HL-60/S4 (cell line): ENCODE measurements around the gene TM4SF5.

Experiments used
- in situ Hi-C: fragments of 300-500 bp; cut with MboI; formaldehyde crosslinking; loops from 2 replicates; pipeline ENCODE4 v1.14.3; 2022; ENCODE audit warnings: low sequenced_read_pairs

Gene TM4SF5

DNA sequence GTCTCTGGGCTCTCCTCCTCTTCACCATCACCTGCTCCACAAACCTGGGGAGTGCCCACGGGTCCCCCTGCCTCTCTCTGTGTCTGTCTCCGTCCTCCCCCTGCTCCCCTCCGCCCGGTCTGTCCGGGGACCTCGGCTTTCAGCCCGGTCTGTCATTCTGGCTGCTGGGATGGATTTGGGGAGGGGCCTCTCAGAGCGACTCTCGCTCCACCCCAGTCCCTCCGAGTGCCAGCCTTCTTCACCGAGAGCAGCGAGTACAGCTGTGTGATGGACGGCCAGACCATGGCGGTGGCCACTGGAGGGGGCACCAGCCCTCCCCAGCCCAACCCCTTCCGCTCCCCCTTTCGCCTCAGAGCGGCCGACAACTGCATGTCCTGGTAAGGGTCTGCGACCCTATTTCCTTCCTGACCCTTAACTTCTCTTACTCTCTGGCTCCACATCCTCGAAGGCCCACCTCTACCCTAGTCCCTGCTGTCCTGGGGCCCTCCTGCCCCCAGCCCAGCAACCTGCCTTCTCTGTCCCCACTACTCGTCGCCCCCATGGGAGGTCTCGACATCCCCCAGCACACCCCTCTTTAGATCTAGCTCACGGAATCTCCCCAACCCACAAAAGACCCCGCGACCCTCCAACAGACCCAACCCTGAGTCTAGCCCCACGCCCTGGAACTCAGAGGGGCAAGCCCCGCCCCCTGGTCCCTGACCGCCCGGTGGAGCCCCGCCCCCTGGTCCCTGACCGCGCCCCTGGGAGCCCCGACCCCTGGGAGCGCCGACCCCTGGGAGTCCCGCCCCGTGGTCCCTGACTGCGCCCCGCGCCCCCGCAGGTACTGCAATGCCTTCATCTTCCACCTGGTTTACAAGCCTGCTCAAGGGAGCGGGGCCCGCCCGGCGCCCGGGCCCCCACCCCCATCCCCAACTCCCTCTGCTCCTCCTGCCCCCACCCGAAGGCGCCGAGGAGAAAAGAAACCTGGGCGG lies 26.4 kb upstream of the TM4SF5 start:
- in situ Hi-C loops, result no loop called here

DNA sequence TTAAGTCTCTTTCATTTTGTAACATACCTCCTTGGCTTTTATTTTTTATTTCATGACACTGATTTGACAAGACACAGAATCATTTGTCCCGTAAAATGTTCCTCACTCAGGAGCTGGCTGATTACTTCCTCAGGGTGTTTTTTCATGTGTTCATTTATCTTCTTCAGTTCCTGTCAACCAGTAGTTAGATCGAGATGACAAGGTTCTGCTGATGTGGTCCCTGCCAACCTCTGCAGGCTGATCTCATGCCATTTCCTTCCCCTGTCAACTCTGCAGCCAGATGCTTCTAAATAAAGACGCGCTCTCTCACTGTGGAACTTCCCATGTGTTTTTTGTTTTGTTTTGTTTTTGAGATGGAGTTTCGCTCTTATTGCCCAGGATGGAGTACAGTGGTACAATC lies 23.8 kb upstream of the TM4SF5 start:
- in situ Hi-C loops, result no loop called here

DNA sequence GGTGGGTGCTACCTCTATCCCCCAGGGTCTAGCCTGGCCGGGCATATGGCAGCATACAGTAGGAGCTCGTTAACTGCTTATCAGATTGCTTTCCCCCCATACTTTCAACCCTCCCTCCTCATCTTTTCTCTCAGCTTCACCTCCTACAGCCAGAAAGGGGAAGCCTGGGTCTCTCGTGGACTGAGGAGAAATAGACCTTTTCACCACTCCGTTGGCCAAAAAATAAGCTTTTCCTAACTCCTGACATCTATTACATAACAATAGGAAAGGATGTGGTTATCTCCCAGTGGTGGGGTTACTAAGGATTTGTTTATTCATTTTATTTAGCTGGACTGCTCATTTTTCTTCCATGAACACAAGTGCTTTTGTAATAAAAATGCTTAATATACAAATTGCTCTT lies 23.0 kb upstream of the TM4SF5 start:
- in situ Hi-C loops, result no loop called here

DNA sequence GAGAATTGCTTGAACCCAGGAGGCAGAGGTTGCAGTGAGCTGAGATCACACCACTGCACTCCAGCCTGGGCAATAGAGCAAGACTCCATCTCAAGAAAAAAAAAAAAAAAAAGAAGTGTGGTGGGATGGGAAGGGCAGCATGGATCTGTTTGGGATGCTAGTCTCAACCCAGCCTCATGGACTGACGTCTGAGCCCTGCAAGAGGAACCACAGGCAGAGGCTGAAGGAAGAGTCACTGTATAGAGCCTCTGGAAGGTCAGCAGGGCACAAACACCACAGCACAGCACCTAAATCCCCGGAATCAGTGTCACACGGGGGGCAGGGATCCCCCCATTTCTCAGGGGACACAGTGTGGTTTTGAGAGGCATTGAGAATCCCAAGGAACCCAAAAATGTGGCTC lies 21.1 kb upstream of the TM4SF5 start:
- in situ Hi-C loops, result no loop called here

DNA sequence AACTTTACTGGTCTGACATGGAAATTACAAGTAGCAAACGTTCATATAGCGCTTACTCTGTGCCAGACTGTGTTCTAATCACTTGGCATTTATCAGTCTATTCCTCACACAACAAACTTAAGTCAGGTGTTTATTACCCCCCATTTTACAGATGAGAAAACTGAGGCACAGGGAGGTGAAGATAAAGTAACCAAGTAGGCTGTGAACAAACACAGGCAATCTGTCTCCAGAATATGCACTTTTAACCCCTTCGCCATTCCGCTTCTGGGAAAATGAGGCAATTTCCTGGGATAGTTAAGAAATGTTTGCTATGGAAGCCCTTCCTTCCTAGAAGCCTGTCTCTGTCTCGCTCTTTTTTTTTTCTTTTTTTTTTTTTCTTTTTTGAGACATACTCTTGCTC lies 19.8 kb upstream of the TM4SF5 start:
- in situ Hi-C loops, result no loop called here

DNA sequence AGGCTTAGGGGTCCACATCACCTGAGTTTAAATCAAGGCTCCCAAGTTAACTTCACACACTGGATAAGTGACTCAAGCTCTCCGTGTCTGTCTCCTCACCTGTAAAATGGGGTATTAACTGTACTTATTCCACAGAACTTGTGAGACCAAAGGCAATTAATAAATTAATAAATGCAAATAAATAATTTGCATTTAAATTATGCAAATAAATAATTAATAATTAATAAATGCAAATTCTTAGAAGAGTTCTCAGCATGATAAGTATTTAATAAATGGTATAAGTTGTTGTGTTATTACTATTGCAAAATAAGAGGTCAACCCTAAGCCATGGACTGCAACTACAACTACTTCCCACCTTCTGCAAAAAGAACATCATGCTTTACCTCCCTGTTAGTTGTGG lies 18.3 kb upstream of the TM4SF5 start:
- in situ Hi-C loops, result no loop called here

DNA sequence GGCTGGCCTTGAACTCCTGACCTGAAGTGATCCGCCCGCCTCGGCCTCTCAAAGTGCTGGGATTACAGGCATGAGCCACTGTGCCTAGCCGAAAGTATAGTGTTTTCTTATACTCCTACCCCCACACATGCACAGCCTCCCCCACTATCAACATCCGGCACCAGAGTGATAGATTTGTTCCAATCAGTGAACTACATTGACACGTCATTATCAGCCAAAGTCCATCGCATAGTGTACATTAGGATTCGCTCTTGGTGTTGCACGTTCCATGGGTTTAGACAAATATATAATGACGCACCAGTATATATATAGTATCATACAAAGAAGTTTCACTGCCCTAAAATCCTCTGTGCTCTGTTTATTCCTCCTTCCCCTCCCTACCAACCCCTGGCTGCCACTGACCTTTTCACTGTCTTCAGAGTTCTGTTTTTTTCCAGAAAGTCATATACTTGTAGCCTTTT lies 11.9 kb upstream of the TM4SF5 start:
- in situ Hi-C loops, result no loop called here

DNA sequence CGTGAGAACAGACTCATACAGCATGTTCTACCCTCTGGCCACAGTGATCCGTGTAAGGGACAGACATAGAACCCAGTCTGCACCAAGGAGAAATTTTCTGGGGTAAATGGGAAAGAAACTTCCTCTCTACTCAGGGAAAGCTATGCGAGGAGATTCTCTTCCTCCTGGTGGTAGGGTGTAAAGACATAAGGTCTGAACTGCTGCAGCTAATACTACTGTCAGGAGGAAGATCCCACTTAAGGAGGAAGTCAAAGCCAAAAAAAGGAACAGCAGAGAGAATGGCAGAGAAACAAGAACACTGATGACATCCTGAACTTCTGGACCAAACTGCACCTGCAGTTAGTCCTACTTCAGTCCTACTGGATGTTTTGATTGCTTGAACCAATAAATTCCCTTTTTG lies 7.1 kb upstream of the TM4SF5 start:
- in situ Hi-C loops, result no loop called here

DNA sequence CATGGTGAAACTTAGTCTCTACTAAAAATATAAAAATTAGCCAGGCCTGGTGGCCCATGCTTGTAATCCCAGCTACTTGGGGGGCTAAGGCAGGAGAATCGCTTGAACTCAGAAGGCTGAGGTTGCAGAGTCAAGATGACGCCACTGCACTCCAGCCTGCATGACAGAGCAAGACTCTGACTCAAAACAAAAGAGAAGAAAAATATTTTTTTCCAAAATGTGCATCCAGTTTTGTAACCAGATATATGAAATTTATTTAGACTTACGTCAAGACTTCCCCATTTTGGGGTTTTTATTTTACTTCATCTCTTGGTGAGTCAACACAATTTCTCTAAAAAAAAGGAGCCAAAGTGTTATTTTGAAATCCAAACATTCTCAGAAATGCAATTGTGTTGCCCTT lies 5.5 kb upstream of the TM4SF5 start:
- in situ Hi-C loops, result no loop called here

DNA sequence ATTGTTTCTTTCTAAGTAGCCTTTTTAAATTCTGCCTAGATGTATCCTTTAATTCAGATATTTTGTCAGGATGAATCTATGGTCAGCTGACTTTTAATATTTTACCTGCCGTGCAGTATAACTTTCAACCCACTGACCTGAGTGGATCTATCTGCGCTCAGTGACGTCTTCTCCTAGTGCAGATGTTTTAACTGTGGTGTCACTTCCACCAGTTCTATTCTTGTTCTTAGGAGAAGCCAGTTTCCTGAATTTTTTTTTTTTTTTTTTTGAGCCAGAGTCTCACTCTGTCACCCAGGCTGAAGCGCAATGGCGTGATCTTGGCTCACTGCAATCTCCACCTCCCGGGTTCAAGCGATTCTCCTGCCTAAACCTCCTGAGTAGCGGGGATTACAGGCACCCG lies 5.0 kb upstream of the TM4SF5 start:
- in situ Hi-C loops, result no loop called here

DNA sequence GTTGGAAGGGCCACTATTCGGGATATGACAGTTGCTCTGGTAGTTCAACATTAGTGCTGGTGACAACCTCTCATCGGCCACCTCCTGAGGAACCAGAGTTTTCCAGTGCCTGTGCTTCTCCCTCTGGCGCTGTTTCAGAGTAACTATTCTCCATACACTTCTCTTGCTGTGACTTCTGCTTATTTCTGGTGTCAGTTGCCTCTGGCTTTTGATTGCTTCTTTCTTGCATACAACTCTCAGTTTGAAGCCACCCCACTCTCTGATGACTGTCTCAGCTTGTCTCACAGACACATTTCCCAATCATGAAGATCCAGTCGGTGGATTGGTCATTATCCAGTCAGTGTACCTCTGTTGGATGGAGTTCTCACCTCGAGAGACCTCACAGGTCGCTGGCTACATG lies 3.4 kb upstream of the TM4SF5 start:
- in situ Hi-C loops, result no loop called here

DNA sequence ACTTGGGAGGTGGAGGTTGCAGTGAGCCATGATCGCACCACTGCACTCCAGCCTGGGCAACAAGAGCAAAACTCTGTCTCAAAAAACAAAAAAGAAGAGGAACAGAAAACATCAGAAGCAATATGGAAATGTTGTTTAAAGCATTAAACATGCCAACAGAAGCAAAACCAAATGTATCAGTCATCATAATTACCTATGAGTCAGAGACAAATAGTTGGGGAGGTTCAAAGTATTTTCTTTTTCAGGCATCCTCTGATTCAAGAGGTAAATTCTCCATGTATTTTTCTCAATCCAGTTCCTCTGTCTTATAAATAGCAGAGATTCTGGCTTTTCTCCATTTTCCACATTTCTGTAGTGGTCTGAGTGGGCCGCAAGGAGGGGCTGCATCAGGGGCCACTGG lies 2.1 kb upstream of the TM4SF5 start:
- in situ Hi-C loops, result no loop called here

DNA sequence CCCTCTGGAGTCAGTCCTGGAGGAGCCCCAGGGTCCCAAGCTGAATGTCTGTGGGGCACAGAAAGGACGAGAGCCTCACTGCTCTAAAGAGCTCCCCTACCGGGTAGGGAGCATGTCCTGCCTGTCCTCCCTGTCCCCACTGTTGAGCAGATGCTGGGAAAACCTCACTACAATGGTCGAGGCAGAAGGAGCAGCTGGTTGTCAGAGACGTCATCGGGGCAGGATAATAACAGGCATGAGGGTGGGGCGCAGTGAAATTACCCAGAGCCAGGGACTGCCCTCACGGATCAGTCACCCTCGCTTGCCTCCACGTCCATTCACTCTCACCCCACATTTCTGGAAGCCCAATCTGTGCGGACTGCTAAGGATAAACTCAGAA lies 538 bp downstream of the TM4SF5 start:
- in situ Hi-C loops, result no loop called here

DNA sequence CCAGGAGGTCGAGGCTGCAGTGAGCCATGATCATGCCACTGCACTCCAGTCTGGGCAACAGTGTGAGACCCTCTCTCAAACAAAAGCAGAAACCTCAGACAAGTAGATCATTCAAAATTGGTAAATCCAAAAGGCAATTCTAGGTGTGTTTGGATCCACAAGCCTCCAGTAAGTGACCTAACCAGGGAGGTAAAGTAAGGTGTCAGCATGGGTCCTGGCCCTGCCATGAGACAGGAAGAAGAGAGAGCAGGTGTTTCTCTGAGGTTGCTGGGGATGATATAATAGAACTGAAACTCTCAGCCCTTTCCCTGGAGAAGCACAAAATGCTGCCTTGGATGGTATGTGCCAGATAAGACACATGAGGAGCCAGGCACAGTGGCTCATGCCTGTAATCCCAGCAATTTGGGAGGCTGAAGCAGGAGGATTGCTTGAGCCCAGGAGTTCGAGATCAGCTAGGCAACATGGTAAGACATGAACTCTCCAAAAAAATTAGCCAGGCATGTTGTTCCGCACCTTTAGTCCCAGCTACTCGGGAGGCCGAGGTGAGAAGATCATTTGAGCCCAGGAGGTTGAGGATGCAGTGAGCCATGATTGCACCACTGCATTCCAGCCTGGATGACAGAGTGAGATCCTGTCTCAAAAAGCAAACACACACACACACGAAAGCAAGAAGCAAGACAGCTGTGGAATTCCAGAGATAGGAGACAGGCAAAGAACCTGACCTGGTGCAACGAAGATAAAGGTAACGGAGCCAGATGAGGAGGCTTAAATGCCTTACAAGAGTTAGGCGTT lies 6.5 kb downstream of the TM4SF5 start:
- in situ Hi-C loops, result no loop called here

DNA sequence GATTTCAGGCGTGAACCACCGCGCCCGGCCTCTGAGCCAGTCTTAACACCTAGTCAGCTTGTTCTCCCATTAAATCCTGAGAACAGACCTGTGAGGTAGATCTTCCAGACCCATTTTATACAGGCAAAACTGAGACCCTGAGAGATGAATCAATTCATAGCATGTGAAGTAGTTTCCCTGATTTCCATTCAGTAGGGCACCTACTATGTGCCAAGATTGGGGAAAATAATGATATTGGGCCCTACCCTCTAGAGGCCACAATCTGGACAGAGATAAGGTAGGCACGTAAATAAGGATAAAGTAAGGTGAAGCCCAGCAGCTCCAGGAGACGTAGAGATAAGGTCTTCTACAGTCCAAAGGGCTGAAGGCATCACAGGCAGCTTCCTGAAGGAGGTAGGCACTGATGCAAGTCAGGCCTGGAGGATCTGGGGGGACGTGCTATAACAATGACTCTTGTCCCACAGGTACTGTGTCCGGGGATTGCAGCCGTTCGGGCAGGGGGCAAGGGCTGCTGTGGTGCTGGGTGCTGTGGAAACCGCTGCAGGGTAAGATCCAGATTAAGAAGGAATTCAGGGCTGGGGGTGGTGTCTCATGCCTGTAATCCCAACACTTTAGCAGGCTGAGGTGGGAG lies 8.8 kb downstream of the TM4SF5 start:
- in situ Hi-C loops, result no loop called here

DNA sequence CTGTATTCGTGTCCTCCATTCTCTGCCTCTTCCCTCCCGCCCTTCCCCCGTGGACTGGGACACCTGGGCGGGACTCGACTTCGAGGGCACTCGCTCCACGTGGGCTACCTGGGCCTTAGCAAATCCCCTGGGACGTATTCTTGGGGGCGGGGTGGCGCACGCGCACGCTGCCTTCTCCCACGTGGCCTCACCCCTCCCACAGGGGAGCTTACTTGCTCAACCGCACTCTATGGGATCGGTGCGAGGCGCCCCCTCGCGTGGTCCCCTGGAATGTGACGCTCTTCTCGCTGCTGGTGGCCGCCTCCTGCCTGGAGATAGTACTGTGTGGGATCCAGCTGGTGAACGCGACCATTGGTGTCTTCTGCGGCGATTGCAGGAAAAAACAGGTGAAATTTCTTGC lies 11.0 kb downstream of the TM4SF5 start:
- in situ Hi-C loops, result no loop called here

DNA sequence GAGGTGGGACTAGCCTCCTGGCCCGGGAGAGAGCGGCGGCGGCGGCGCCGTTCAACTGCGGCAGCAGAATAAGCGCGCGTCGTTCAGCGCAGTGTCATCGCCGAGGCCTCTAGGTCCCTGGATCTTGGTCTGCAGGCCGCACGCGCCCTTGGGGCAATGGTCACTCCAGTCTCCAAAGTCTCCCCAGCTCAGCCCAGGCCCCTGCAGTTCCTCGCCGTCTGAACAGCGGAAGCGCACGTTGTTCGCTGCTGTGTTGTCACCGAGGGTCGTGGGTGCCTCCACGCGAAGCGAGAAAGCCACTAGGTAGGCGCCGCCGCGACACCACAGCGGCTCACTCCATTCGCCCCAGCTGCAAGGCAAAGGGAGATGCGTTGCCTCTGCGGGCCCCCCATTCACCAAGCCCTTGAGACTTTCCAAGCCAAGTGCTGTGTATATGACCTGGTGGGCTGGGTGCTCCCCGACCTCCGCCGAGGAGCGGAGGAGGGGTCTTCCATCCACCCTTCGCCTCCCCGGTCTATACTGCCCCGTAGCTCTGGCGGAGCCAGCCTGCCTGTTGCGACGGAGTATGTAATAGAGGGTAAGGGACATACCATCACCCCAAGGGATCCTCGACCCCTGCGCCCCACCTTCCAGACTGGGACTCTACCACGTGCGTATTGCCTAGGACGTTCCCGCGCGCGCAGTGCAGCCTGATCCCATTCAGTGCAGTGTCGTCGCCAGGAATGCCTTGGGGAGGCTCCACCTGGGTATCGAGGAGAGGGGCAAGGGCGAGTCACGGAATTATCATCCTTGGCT lies 13.8 kb downstream of the TM4SF5 start:
- in situ Hi-C loops, result no loop called here

DNA sequence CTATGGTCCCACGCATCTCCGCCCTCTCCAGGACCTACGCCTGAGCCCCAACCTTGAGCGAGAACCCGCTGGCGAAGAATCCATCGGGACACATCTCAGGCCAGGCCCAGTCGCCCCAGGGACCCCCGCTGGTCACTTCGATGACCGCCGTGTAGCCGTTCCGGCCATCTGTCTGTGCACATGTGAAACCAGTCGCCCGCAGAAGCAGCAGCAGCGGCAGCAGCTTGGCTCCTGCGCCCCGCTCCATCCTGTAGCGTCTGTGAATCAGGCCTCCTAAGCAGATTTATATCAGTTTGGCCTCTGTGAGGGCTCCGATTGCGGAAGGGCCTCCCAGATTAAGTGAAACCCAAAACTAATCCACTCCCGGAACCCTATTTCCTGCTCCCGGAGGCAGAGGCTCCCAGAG lies 14.4 kb downstream of the TM4SF5 start, which contains the start of gene VMO1:
TSS of gene VMO1 (minus strand) at position 259 of the 406 bp plus-strand sequence. CDS start at position 247, 12 bp downstream.
- in situ Hi-C loops, result no loop called here

DNA sequence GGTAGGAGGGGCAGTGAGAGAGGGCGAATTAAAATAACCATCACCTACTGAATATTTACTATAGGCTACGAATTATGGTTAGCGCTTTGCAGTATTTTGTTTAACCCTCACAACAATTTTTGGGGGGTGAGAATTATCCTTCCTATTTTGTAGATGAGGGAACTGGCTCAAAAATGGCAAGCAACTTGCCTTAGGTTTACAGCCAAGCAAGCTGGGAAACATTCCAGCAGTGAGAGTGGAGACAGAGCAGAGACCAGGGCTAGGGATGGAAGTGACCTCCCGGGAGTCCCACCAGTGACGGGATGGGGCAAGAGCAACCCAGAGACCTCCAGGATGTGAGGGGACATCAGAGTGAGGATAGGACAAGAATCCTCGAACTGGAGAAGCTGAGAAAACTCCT lies 14.8 kb downstream of the TM4SF5 start:
- in situ Hi-C loops, result no loop called here

DNA sequence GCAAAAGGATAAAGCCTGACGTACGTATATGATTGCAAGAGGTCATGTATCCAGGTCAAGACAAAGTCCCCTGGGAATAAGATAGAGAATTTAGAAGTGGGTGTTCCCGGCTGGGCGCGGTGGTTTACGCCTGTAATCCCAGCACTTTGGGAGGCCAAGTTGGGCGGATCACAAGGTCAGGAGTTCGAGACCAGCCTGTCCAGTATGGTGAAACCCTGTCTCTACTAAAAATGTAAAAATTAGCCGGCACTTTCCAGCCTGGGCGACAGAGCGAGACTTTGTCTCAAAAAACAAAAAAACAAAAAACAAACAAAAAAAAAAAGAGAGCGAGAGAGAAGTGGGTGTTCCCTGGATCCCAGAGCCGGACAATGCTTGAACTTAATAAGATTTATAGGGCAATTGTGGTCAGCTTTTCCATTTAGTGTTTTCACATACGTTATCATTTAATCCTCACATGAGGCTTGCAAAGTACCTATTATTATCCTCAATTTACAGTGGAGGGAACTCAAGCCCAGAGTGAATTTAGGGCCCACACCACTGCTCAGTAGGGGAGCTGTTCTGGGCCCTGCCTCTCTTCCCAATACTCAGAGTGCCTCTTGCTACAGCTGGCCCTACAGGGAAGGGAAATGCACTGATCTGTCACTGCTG lies 16.6 kb downstream of the TM4SF5 start:
- in situ Hi-C loops, result no loop called here
